ENCODE measurements around the gene GTF3C1. TPM values are rescaled to one million over a fixed set of nuclear protein-coding genes. Genes with fewer than 3 reads are reported as not detected.
A peak's percentile ranks its signal among the peaks of the same experiment; 100 is the strongest.

GTF3C1 gene
- total RNA-seq, 2 experiments from 2014 or later, result 43.6 to 44.5 TPM

DNA sequence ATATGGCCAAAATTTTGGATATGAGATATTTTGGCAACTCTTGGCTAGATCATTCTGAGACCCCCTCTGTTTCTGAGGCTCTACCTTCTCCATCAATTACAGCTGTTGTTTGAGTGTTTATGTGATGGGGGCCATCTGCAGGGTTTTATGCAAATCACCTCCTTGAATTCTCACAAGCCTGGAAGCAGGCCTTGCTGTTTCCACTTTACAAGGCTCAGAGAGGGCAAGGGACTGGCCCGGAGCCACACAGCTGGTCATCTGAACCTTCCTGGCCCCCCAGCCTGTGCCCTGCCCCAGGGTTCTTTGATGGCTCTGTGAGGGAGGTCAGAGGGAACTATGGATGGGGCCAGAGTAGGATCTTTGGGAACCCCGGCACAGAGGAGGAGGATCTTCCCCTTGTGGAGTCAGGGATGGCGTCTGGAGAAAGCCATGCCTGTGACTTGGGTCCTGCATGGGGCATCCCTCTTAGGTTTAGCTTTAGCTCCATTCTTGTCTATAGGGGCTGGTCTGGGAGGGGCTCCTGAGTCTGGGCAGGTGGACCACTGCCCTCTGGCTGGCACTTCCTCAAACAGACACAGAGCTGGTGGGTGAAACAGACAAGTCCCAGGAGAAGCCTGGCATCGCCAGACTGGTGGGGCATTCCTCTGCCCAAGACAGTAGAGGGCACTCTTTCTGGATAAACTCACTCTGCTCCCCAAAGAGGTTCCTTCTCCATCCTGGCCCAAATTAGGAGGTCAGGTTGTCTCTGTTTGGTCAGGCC, 121.5 kb downstream of the GTF3C1 start:
- peaks cover 39% of the 10 kb centered on the region for H3K4me1 ChIP-seq (ENCODE audit: insufficient read depth, low read length)

DNA sequence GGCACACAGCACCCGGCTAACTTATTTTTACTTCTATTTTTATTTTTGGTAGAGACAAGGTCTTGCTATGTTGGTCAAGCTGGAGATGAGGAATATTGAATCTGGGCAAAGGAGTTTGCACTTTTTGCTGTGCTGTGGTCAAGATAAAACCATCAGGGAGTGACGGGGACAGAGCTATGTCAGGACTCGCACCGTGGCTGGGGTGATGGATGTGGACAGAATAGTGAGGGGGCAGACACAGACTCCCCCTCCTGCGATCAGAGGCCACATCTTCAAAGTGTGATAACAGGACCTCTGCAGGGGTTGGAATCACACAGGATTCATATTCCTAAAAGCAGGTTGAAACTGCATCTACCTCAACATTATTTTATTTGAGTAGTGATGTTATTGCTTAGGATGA, 122.2 kb downstream of the GTF3C1 start:
- H3K36me3 ChIP-seq (ENCODE audit: insufficient read depth, low read length), result peaks cover 50% of the 10 kb centered on the region
- H3K36me3 Mint-ChIP-seq (ENCODE audit: low read depth), result peaks cover 81% of the 10 kb centered on the region
- ChIA-PET POLR2A (interaction anchor here (1.2 to 1.3 kb wide), 2 partner anchors 25 to 258 kb away, joined by 4 to 8 read pairs; partner anchors contain the start of gene IL21R), CTCF (interaction anchor here (2.4 kb wide), 1 partner anchor 60 kb away, joined by 9 read pairs; no protein-coding TSS in a partner anchor)
- peaks cover 0 to 7% of the 10 kb centered on the region in 2 experiments for H3K9me3 ChIP-seq (ENCODE audit: control insufficient read depth in 1 of 2, insufficient read depth in 1 of 2, low read length in 2 of 2)
- H3K4me1 Mint-ChIP-seq (ENCODE audit: low read depth), result peaks cover 69% of the 10 kb centered on the region
- ATAC-seq (ENCODE audit: poor library complexity), result no peak
- no peak overlapping the region for H3K27ac ChIP-seq (ENCODE audit: low read depth in 1 of 2, low read length in 2 of 2)
- DNase-seq, result no peak
- H3K9me3 Mint-ChIP-seq, result no peaks in the 10 kb centered on the region
- no peaks in the 10 kb centered on the region for H3K27me3 ChIP-seq (ENCODE audit: control insufficient read depth in 1 of 2, insufficient read depth in 2 of 2, low read length in 2 of 2)
- no peaks in the 10 kb centered on the region for H3K27me3 Mint-ChIP-seq
- no peak overlapping the region for H3K4me3 Mint-ChIP-seq
- peaks cover 39% of the 10 kb centered on the region for H3K4me1 ChIP-seq (ENCODE audit: insufficient read depth, low read length)
- intact Hi-C loops (cut with DNase I, micrococcal nuclease), result loop anchor here in 1 of 2 experiments (2.0 kb wide), 1 partner anchor 15 kb away; no protein-coding TSS in a partner anchor
- no peak overlapping the region for H3K4me3 ChIP-seq (ENCODE audit: low read length)
- peak overlapping the region; percentile 69 for H3K27ac Mint-ChIP-seq
- TF ChIP-seq, protein P1, sequence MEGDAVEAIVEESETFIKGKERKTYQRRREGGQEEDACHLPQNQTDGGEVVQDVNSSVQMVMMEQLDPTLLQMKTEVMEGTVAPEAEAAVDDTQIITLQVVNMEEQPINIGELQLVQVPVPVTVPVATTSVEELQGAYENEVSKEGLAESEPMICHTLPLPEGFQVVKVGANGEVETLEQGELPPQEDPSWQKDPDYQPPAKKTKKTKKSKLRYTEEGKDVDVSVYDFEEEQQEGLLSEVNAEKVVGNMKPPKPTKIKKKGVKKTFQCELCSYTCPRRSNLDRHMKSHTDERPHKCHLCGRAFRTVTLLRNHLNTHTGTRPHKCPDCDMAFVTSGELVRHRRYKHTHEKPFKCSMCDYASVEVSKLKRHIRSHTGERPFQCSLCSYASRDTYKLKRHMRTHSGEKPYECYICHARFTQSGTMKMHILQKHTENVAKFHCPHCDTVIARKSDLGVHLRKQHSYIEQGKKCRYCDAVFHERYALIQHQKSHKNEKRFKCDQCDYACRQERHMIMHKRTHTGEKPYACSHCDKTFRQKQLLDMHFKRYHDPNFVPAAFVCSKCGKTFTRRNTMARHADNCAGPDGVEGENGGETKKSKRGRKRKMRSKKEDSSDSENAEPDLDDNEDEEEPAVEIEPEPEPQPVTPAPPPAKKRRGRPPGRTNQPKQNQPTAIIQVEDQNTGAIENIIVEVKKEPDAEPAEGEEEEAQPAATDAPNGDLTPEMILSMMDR (IDR thresholded peaks at IDR 0.05), result no peak

More for the DNA sequence above, 121.5 kb downstream of the GTF3C1 start:
- H3K27ac ChIP-seq (ENCODE audit: low read depth in 1 of 2, low read length in 2 of 2), result peak overlapping the region in 1 of 2 donors; percentile 33
- no peak overlapping the region for H3K4me3 Mint-ChIP-seq
- ATAC-seq (ENCODE audit: poor library complexity) (no peak), DNase-seq (peak in 1 of 14 experiments; percentile 10)
- peaks cover 49% of the 10 kb centered on the region for H3K36me3 ChIP-seq (ENCODE audit: insufficient read depth, low read length)
- CTCF ChIA-PET, result no interaction called here
- H3K27me3 Mint-ChIP-seq, result no peaks in the 10 kb centered on the region
- H3K4me3 ChIP-seq (ENCODE audit: low read length), result no peak overlapping the region
- H3K4me1 Mint-ChIP-seq (ENCODE audit: low read depth), result peaks cover 75% of the 10 kb centered on the region
- H3K36me3 Mint-ChIP-seq (ENCODE audit: low read depth), result peaks cover 81% of the 10 kb centered on the region
- POLR2A ChIA-PET, result interaction anchor here (0.9 kb wide), 1 partner anchor 21 kb away, joined by 3 read pairs; no protein-coding TSS in a partner anchor
- TF ChIP-seq, protein P1 (IDR thresholded peaks at IDR 0.05), result no peak
- H3K27ac Mint-ChIP-seq, result peak overlapping the region; percentile 33
- H3K27me3 ChIP-seq (ENCODE audit: control insufficient read depth in 1 of 2, insufficient read depth in 2 of 2, low read length in 2 of 2), result no peaks in the 10 kb centered on the region
- H3K9me3 Mint-ChIP-seq, result no peaks in the 10 kb centered on the region
- peaks cover 0 to under 1% of the 10 kb centered on the region in 2 experiments for H3K9me3 ChIP-seq (ENCODE audit: control insufficient read depth in 1 of 2, insufficient read depth in 1 of 2, low read length in 2 of 2)
- intact Hi-C loops (cut with DNase I, micrococcal nuclease), result no loop called here

DNA sequence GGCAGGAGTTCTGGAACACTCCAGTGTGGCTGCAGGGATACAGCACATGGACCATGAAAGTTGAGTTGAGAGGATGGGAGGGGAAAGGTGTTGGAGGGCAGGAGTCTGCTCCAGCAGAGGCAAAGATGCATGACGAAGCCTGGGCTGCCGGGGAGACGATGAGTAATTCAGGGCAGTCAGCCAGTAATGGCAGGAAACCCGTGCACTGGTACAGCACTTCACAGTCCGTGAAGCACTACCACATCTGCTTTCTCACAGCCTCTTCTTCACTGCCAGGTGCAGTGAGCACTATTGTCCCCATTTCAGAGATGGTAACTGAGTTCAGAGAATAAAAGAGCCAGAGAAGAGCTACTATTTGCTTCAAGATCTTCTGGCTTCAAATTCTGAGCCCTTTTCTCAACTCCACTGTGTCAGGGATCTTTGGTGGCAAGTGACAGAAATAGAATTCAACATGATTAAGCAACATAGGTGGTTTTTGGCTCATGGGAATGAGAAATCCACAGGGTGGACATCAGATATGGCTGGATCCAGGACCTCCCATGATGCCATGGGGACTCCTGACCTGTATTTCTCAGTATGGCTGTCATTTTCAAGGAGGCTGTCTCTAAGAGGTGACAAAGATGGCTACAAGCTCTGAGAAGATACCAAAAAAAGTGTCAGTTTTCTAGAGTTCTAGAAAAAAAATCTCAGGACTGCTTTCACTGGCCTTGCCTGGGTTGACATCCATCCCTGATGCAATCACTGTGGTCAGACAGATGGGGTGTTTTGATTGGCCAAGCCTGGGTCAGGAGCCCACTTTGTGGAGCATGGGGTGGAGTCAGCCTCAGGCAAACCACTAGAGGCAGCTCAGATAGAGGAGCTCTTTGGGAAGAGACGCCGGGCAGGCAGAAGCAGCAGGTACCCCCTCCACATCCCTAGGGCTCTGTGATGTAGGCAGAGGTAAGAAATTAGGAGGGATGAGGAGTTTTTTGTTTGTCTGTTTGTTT, 123.0 kb downstream of the GTF3C1 start:
- Mint-ChIP-seq H3K4me1 (ENCODE audit: low read depth) (peaks cover 61% of the 10 kb centered on the region), H3K27ac (peak overlapping the region; percentile 69), H3K9me3 (peaks cover 6% of the 10 kb centered on the region), H3K27me3 (no peaks in the 10 kb centered on the region), H3K36me3 (ENCODE audit: low read depth) (peaks cover 82% of the 10 kb centered on the region), H3K4me3 (no peak overlapping the region)
- H3K4me1 ChIP-seq (ENCODE audit: insufficient read depth, low read length), result peaks cover 34% of the 10 kb centered on the region
- CTCF ChIA-PET, result interaction anchor here (2.4 kb wide), 1 partner anchor 59 kb away, joined by 9 read pairs; no protein-coding TSS in a partner anchor
- intact Hi-C loops (cut with DNase I, micrococcal nuclease), result loop anchor here in 1 of 2 experiments (2.0 kb wide), 1 partner anchor 16 kb away; no protein-coding TSS in a partner anchor
- H3K9me3 ChIP-seq (ENCODE audit: control insufficient read depth in 1 of 2, insufficient read depth in 1 of 2, low read length in 2 of 2), result peaks cover 0 to 15% of the 10 kb centered on the region in 2 experiments
- H3K27ac ChIP-seq (ENCODE audit: low read depth in 1 of 2, low read length in 2 of 2), result peak overlapping the region; percentile 1 to 13
- H3K36me3 ChIP-seq (ENCODE audit: insufficient read depth, low read length), result peaks cover 42% of the 10 kb centered on the region
- DNase-seq, result peak; percentile 47 to 86 (median 76)
- TF ChIP-seq, protein P1 (IDR thresholded peaks at IDR 0.05), result no peak
- no peaks in the 10 kb centered on the region for H3K27me3 ChIP-seq (ENCODE audit: control insufficient read depth in 1 of 2, insufficient read depth in 2 of 2, low read length in 2 of 2)
- ATAC-seq (ENCODE audit: poor library complexity), result peak; percentile 94
- no peak overlapping the region for H3K4me3 ChIP-seq (ENCODE audit: low read length)
- POLR2A ChIA-PET, result interaction anchor here (1.0 to 1.3 kb wide), 5 partner anchors 11 to 257 kb away, joined by 3 to 8 read pairs (median 4); partner anchors contain the start of gene IL21R
